Neural cell (in vitro differentiated cells): ENCODE data around the gene CTDSP2. TPM values are rescaled to one million over a fixed set of nuclear protein-coding genes. Genes with fewer than 3 reads are reported as not detected.

Source experiments
- H2AFZ ChIP-seq: fragments of 200-600, 300-800 bp; sonication (generic), shearing (Covaris generic); 2 replicates; pipeline ENCODE4 v1.6.0; 2014; ENCODE audit warnings: low read depth, mild to moderate bottlenecking, antibody characterized with exemption, low read length, moderate library complexity
- H3F3A ChIP-seq: fragments of 200-600 bp; shearing (Covaris generic); 2 replicates; pipeline ENCODE4 v1.6.1; 2016; ENCODE audit warnings: mild to moderate bottlenecking, moderate library complexity, mixed read lengths, antibody characterized with exemption, low read length; ENCODE audit not compliant: insufficient read depth, poor library complexity, severe bottlenecking
- H3K27ac ChIP-seq: fragments of 200-600, 300-800 bp; sonication (generic), shearing (Covaris generic); 2 replicates; pipeline ENCODE4 v1.5.1; 2014; ENCODE audit warnings: mild to moderate bottlenecking, low read length, moderate library complexity
- H3K27me3 ChIP-seq: fragments of 300-800, 200-600 bp; sonication (generic), shearing (Covaris generic); 2 replicates; pipeline ENCODE4 v1.6.0; 2014; ENCODE audit warnings: mild to moderate bottlenecking, low read depth, low read length, moderate library complexity; ENCODE audit not compliant: insufficient read depth
- H3K36me3 ChIP-seq: fragments of 300-800, 200-600 bp; sonication (generic), shearing (Covaris generic); 2 replicates; pipeline ENCODE4 v1.5.1; 2014; ENCODE audit warnings: mild to moderate bottlenecking, antibody characterized with exemption, low read length, moderate library complexity; ENCODE audit not compliant: insufficient read depth
- H3K4me2 ChIP-seq: fragments of 300-800, 200-600 bp; sonication (generic), shearing (Covaris generic); 2 replicates; pipeline ENCODE4 v1.6.0; 2014; ENCODE audit warnings: mild to moderate bottlenecking, low read length
- H3K4me3 ChIP-seq: fragments of 300-800, 200-600 bp; sonication (generic), shearing (Covaris generic); 2 replicates; pipeline ENCODE4 v1.5.1; 2014; ENCODE audit warnings: mild to moderate bottlenecking, low read length, moderate library complexity
- H3K79me2 ChIP-seq: fragments of 200-600 bp; shearing (Covaris generic); replicated peaks from 2 replicates; pipeline ENCODE4 v1.6.0; 2014; ENCODE audit warnings: mild to moderate bottlenecking, low read length, moderate library complexity; ENCODE audit not compliant: insufficient read depth
- H3K9ac ChIP-seq: fragments of 300-800, 200-600 bp; sonication (generic), shearing (Covaris generic); 2 replicates; pipeline ENCODE4 v1.6.1; 2016; ENCODE audit warnings: mild to moderate bottlenecking, low read length, mixed read lengths
- H3K9me2 ChIP-seq: fragments of 200-600 bp; shearing (Covaris generic); 2 replicates; pipeline ENCODE4 v1.6.1; 2016; ENCODE audit warnings: mild to moderate bottlenecking, low read length, mixed read lengths; ENCODE audit not compliant: insufficient read depth
- H3K9me3 ChIP-seq: fragments of 200-600, 300-800 bp; sonication (generic), shearing (Covaris generic); 2 replicates; pipeline ENCODE4 v1.6.1; 2016; ENCODE audit warnings: mild to moderate bottlenecking, mixed run types, low read length, moderate library complexity, mixed read lengths
- H4K20me1 ChIP-seq: fragments of 200-600 bp; shearing (Covaris generic); 2 replicates; pipeline ENCODE4 v1.6.1; 2016; ENCODE audit warnings: mild to moderate bottlenecking, mixed run types; ENCODE audit not compliant: insufficient read depth
- EP300 ChIP-seq: fragments of 450-650 bp; conservative IDR thresholded peaks from 2 replicates; pipeline ENCODE4 v1.6.1; 2014; ENCODE audit warnings: antibody characterized with exemption, mild to moderate bottlenecking, moderate library complexity; ENCODE audit not compliant: poor library complexity, severe bottlenecking
- EZH2 ChIP-seq: fragments of 200-600, 300-800 bp; shearing (Covaris generic), sonication (generic); IDR thresholded peaks from 2 replicates; pipeline ENCODE4 v1.6.1; 2014; ENCODE audit warnings: antibody characterized with exemption, low read length, borderline replicate concordance, mild to moderate bottlenecking; ENCODE audit not compliant: insufficient read depth, poor library complexity, severe bottlenecking
- MXI1 ChIP-seq: fragments of 450-650 bp; conservative IDR thresholded peaks from 2 replicates; pipeline ENCODE4 v1.6.1; 2014; ENCODE audit warnings: antibody characterized with exemption, mild to moderate bottlenecking; ENCODE audit not compliant: poor library complexity, severe bottlenecking
- POLR2AphosphoS5 ChIP-seq: IDR thresholded peaks from 2 replicates; pipeline ENCODE4 v1.6.1; 2012
- RAD21 ChIP-seq: fragments of 450-650 bp; conservative IDR thresholded peaks from 2 replicates; pipeline ENCODE4 v1.6.1; 2014; ENCODE audit warnings: antibody characterized with exemption, mild to moderate bottlenecking, moderate library complexity
- REST ChIP-seq: IDR thresholded peaks from 2 replicates; pipeline ENCODE4 v1.6.1; 2012; ENCODE audit warnings: borderline replicate concordance
- SMC3 ChIP-seq: fragments of 450-650 bp; conservative IDR thresholded peaks from 2 replicates; pipeline ENCODE4 v1.6.1; 2014; ENCODE audit warnings: antibody characterized with exemption, mild to moderate bottlenecking, moderate library complexity; ENCODE audit not compliant: poor library complexity
- TAF1 ChIP-seq: IDR thresholded peaks from 2 replicates; pipeline ENCODE4 v1.6.1; 2012; ENCODE audit warnings: low read depth
- polyA plus RNA-seq: library from polyadenylated mRNA; depleted of rRNA; stranded (reverse); fragments of >200 nt; gene quantifications from 2 replicates; pipeline ENCODE4 v1.2.3, GENCODE V29; 2014
- TF ChIP-seq, protein P1 (sequence below): fragments of 450-650 bp; IDR thresholded peaks from 2 replicates; pipeline ENCODE4 v1.5.1; 2014; ENCODE audit warnings: antibody characterized with exemption, mild to moderate bottlenecking, moderate library complexity; ENCODE audit not compliant: poor library complexity, severe bottlenecking

Gene CTDSP2
- polyA plus RNA-seq, 1 donor from 2014 or later, result 23.6 TPM

DNA sequence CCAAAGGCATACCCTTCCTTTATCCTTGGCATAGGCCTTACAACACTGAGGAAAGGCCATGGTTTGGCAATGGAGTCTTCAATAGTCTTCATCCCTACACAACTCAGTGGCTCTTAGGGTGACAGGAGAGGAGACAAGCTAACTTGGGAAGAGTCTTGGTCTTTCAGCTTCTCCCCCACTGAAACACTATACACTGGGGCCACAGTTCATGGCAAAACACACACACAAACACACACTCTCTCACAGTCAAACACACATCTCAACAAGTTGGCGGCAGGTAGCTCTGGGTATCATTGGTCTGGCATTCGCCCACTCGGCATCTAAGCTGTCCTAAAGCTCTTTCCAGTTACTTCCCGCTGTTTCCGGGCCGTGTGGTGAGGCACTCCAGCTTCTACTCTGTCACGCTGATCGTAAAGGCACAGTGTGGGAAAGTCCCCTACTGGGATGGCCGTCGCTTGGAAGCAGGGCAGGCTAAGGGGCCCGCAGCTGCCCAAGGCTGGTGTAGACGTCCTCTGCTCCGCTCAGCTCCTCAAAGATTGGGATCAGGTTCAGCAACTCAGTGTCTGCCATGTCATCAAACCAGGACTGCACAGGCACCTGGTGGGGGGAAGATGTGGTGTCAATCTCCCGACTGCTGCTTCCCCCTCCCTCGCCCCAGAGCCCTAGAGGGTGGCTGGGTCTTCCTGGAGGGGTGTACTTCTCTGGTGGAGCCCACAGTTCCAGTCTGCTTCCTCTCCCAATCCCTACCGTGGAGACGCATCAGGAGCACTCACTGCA, 23.2 kb downstream of the CTDSP2 start:
- Histone ChIP-seq H3K36me3 (no peaks in the 10 kb centered on the region), H3K27me3 (no peaks in the 10 kb centered on the region), H3K4me2 (no peak overlapping the region), H3K4me3 (no peak overlapping the region), H4K20me1 (no peaks in the 10 kb centered on the region), H3K9me2 (no peaks in the 10 kb centered on the region), H2AFZ (no peak overlapping the region), H3K9ac (no peak overlapping the region), H3K79me2 (no peaks in the 10 kb centered on the region), H3K27ac (no peak overlapping the region), H3K9me3 (no peaks in the 10 kb centered on the region), H3F3A (no peaks in the 10 kb centered on the region)
- TF ChIP-seq MXI1 (no peak), REST (no peak)
- TF ChIP-seq, protein P1, sequence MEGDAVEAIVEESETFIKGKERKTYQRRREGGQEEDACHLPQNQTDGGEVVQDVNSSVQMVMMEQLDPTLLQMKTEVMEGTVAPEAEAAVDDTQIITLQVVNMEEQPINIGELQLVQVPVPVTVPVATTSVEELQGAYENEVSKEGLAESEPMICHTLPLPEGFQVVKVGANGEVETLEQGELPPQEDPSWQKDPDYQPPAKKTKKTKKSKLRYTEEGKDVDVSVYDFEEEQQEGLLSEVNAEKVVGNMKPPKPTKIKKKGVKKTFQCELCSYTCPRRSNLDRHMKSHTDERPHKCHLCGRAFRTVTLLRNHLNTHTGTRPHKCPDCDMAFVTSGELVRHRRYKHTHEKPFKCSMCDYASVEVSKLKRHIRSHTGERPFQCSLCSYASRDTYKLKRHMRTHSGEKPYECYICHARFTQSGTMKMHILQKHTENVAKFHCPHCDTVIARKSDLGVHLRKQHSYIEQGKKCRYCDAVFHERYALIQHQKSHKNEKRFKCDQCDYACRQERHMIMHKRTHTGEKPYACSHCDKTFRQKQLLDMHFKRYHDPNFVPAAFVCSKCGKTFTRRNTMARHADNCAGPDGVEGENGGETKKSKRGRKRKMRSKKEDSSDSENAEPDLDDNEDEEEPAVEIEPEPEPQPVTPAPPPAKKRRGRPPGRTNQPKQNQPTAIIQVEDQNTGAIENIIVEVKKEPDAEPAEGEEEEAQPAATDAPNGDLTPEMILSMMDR, result no peak

GRCh38 chr12:57822392-57823130, 24.0 kb downstream of the CTDSP2 start:
- Histone ChIP-seq H3K4me3 (no peak overlapping the region), H3F3A (no peaks in the 10 kb centered on the region), H2AFZ (no peak overlapping the region), H3K9ac (no peak overlapping the region), H3K27ac (no peak overlapping the region), H3K9me3 (no peaks in the 10 kb centered on the region), H3K4me2 (no peak overlapping the region), H3K36me3 (no peaks in the 10 kb centered on the region), H4K20me1 (no peaks in the 10 kb centered on the region), H3K9me2 (no peaks in the 10 kb centered on the region), H3K79me2 (no peaks in the 10 kb centered on the region), H3K27me3 (no peaks in the 10 kb centered on the region)
- TF ChIP-seq, protein P1, result no peak
- no peak for TF ChIP-seq EZH2
- no peak for TF ChIP-seq REST
- no peak for TF ChIP-seq EP300
- TF ChIP-seq SMC3, result no peak
- no peak for TF ChIP-seq TAF1
- TF ChIP-seq MXI1, result no peak
- TF ChIP-seq RAD21, result no peak
- no peak for TF ChIP-seq POLR2AphosphoS5
